HG03135 (cell line): ENCODE results near the gene HMGCS2.

Experiments
- ATAC-seq: cut with Tn5 transposase; IDR thresholded peaks from one replicate; pipeline ENCODE4 v1.9.1; 2021; ENCODE audit warnings: mild to moderate bottlenecking, moderate library complexity; ENCODE audit not compliant: unreplicated experiment

Gene HMGCS2

GRCh38 chr1:119703666-119704450 is 64.8 kb downstream of the HMGCS2 start:
- no peak for ATAC-seq

DNA sequence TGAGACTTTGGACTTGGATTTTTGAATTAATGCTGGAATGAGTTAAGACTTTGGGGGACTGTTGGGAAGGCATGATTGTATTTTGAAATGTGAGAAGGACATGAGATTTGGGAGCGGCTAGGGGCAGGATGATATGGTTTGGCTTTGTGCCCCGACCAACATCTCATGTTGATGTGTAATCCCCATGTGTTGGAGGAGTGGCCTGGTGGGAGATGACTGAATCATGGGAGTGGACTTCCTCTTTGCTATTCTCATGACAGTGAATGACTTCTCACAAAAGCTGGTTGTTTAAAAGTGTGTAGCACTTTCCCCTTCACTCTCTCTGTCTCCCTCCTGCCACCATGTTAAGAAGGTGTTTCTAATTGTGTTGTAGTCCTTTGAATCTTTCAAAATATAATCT is 66.3 kb downstream of the HMGCS2 start:
- ATAC-seq: no peak

- no peak for ATAC-seq
Observed at GRCh38 chr1:119701659-119702058, 67.0 kb downstream of the HMGCS2 start.

GRCh38 chr1:119700326-119700725 is 68.4 kb downstream of the HMGCS2 start:
- no peak for ATAC-seq
